ENCODE data around the gene LEUTX.
"Not testable (repeated sequence)": the region's sequence is repeated elsewhere in the genome, so short reads cannot be mapped to it uniquely, and the experiment has no call there.

The LEUTX gene

GRCh38 chr19:39778763-39779162, at the start of gene LEUTX:
LEUTX (plus strand) TSS chr19:39778854; CDS start chr19:39778921, 67 bp downstream.
- no peak for DNase-seq (ENCODE audit: low read depth, low spot score)

- DNase-seq (ENCODE audit: low read depth, low spot score), result no peak
Measured at GRCh38 chr19:39729594-39729993, 49.1 kb upstream of the LEUTX start.

- no peak for DNase-seq (ENCODE audit: low read depth, low spot score)
Measured at GRCh38 chr19:39731685-39732084, 47.0 kb upstream of the LEUTX start.

- no peak for DNase-seq (ENCODE audit: low read depth, low spot score)
Measured at GRCh38 chr19:39733841-39734240, 44.8 kb upstream of the LEUTX start.

GRCh38 chr19:39735688-39736087, 43.0 kb upstream of the LEUTX start:
- no peak for DNase-seq (ENCODE audit: low read depth, low spot score)

DNA sequence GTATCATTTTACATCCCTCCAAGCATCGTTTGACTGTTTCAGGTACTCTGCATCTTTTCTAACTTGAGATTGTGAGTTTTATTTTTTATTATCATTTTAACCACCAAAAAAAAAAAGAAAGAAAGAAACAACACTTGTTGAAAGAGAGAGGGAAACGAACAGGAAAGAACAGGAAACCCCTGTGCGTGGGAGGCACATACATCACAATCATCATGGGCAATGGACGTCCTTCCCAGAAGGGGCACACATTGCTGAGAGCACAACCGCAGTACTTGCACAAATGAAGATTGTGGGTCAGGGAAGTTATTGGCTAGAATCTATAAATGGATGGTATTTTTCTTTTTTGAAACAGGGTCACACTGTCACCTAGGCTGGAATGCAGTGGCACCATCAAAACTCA, 42.6 kb upstream of the LEUTX start:
- no peak for DNase-seq (ENCODE audit: low read depth, low spot score)

GRCh38 chr19:39737351-39737750, 41.3 kb upstream of the LEUTX start:
- DNase-seq (ENCODE audit: low read depth, low spot score), result no peak

DNA sequence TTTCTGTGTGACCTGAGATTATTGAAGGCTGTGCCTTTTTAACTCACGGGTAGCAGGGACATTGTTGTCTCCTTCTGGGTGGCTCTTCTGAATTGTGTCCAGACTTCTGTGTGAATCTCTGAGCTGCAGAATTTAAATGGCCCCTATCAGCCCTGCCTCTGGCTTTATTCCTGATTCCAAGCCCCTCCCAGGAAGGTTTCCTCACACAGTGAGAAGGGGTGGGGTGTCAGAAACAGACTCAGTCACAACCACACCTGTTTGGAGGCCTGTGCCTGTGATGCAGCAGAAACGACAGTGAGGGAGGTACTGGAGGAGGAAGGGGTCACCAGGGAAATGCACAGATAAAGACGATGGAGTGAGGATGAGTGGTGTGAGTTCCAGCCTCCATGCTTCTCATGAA, 40.8 kb upstream of the LEUTX start, which contains the start of gene CLC:
CLC (minus strand) TSS at position 139 of the 400 bp plus-strand sequence; CDS start at position 62, 77 bp downstream.
- no peak for DNase-seq (ENCODE audit: low read depth, low spot score)

- DNase-seq (ENCODE audit: low read depth, low spot score), result no peak
Measured at GRCh38 chr19:39738814-39739213, 39.8 kb upstream of the LEUTX start.

DNA sequence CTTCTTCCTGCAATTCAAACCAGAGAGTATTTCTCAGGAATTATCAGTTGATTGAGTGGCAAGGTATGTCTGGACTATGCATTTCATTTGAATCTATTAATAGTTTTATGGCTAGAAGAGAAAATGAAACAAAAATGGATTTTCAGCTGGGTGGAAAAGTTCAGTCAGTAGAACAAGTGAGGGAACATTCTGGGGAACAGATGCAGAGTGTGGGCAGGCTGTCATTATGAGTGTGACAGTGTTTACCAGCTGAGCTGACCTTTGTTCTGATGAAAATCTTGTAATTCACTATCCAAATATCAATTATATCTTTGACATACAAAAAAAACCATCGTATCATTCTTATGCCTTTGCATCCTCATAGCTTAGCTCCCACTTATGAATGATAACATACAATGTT, 38.3 kb upstream of the LEUTX start:
- no peak for DNase-seq (ENCODE audit: low read depth, low spot score)

- DNase-seq (ENCODE audit: low read depth, low spot score), result no peak
Measured at GRCh38 chr19:39745643-39746042, 33.0 kb upstream of the LEUTX start.

GRCh38 chr19:39746836-39747529, 31.7 kb upstream of the LEUTX start:
- DNase-seq (ENCODE audit: low read depth, low spot score), result no peak

- DNase-seq (ENCODE audit: low read depth, low spot score), result no peak
Measured at GRCh38 chr19:39749981-39750380, 28.7 kb upstream of the LEUTX start.

GRCh38 chr19:39752390-39752789, 26.3 kb upstream of the LEUTX start:
- no peak for DNase-seq (ENCODE audit: low read depth, low spot score)

DNA sequence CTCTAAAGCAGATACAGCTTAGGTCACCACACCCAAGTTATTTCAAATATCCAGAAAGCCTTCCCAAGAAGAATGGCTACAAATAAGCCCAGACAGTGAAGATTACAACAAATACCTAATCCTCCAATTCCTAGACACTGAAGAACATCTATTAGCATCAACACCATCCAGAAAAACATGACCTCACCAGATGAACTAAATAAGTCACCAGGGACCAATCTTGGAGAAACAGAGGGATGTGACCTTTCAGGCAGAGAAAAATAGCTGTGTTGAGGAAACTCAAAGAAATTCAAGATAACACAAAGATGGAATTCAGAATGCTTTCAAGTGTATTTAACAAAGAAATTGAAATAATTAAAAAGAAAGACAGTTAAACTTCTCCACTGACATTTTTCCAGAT, 25.9 kb upstream of the LEUTX start:
- no peak for DNase-seq (ENCODE audit: low read depth, low spot score)

DNA sequence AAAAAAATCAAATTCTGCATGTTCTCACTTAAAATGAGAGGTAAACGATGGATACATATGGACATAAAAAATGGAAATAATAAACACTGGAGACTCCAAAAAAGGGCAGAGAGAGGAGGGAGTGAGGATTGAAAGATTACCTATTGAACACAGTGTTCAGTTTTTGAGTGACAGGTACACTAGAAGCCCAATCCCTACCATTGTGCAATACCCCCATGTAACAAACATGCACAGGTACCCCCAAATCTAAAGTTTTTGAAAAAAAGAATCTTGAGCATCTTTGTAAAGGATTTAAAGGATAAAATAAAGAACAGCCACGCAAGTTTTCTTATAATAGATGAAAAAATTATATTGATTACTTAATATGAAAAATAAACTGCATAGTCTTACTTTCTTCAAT, 24.1 kb upstream of the LEUTX start:
- no peak for DNase-seq (ENCODE audit: low read depth, low spot score)

DNA sequence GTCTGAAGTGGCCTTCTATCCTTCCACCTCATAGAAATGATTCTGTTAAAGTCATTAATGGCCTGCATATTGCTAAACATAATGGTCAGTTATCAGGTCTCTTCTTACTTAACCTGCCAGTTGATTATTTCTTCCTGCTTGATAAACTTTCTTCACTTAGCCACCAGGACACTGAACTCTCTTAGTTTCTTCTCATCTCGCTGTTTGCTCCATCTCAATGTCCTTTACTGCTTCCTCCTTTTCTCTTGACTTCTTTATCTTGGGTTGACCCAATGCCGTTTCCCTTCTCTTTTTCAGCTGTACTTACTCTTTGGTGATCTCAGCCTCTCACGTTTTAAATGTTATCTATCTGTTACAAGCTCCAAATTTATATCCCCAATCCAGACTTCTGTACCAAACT, 23.7 kb upstream of the LEUTX start:
- DNase-seq (ENCODE audit: low read depth, low spot score), result no peak

- DNase-seq (ENCODE audit: low read depth, low spot score), result no peak
Measured at GRCh38 chr19:39759457-39760184, 19.0 kb upstream of the LEUTX start.

DNA sequence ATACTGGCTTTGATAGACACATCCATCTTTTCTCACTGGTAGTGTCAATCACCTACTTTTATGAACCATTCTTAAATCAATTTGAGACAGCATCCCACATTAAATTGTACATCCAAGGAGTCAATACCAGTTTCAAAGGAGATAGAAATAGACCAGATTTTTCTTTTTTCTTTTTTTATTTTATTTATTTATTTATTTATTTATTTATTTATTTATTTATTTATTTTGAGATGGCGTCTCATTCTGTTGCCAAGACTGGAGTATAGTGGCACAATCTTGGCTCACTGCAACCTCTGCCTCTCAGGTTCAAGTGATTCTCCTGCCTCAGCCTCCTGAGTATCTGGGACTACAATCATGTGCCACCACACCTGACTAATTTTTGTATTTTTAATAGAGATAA, 16.8 kb upstream of the LEUTX start:
- not testable (repeated sequence) for DNase-seq (ENCODE audit: low read depth, low spot score)

GRCh38 chr19:39765091-39766076, 13.3 kb upstream of the LEUTX start:
- peak; percentile 44 for DNase-seq (ENCODE audit: low read depth, low spot score)

GRCh38 chr19:39768334-39768733, 10.3 kb upstream of the LEUTX start:
- DNase-seq (ENCODE audit: low read depth, low spot score), result no peak

GRCh38 chr19:39768786-39769185, 9.9 kb upstream of the LEUTX start:
- DNase-seq (ENCODE audit: low read depth, low spot score), result peak; percentile 25

Data from ELF-1 (cell line).